Esophagus squamous epithelium (tissue), 4 donors: ENCODE measurements around the gene PPP1R36.

ENCODE experiments used
- CTCF ChIP-seq, 6 experiments: fragments of 450-650 bp in 4 of 6; fragments of 200-600 bp in 2 of 6; sonication (generic) in 2 of 6; IDR thresholded peaks; one replicate each; pipeline ENCODE4 v1.5.1; 2016 to 2019; ENCODE audit warnings: antibody characterized with exemption in 6 of 6, mild to moderate bottlenecking in 4 of 6, moderate library complexity in 4 of 6
- POLR2A ChIP-seq, 4 donors: fragments of 450-650 bp; IDR thresholded peaks; one replicate each; pipeline ENCODE4 v1.6.1; 2017; ENCODE audit warnings: antibody characterized with exemption in 4 of 4, mild to moderate bottlenecking in 4 of 4, moderate library complexity in 3 of 4

GRCh38 chr14:64584190-64584589 lies 34.4 kb downstream of the PPP1R36 start:
- TF ChIP-seq CTCF (IDR thresholded peaks at IDR 0.05) (no peak), POLR2A (IDR thresholded peaks at IDR 0.05) (no peak)
